ENCODE measurements around the gene CRCP. TPM values are rescaled to one million over a fixed set of nuclear protein-coding genes. Genes with fewer than 3 reads are reported as not detected.

Gene CRCP
- total RNA-seq, 6 donors from 2014 or later = 31.1 to 91.1 (median 37.3) TPM

DNA sequence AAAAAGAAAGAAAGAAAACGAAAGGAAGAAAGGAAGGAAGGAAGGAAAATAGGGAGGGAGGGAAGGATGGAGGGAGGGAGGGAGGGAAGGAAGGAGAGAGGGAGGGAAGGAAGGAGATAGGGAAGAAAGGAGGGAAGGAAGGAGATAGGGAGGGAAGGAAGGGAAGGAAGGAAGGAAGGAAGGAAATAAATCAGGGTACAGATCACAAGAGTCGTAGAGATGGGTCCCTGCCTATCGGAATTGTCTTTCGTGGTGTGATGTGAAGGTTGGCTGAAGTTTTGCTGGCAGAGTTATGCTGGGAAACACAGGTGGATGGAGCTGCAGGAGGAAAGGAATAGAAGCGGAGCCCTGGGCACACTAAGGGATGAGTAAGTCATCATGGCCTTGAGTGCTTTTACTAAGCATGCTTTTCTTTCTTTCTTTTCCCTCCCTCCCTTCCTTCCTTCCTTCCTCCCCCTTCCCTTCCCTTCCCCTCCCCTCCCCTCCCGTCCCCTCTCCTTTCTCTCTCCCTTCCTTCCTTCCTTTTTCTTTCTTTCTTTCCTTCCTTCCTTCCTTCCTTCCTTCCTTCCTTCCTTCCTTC lies 78.6 kb downstream of the CRCP start:
- no peak for DNase-seq
- no peaks in the 10 kb centered on the region for H3K27me3 ChIP-seq
- no peaks in the 10 kb centered on the region for H3K4me1 ChIP-seq
- H3K4me3 ChIP-seq = no peak overlapping the region
- 67 to 81% methylated on average over 5 to 6 of the region's 6 CpGs for WGBS, 2 donors
- no peaks in the 10 kb centered on the region for H3K36me3 ChIP-seq
- no peak overlapping the region for H3K27ac ChIP-seq
- TF ChIP-seq EP300 (IDR thresholded peaks at IDR 0.05) = no peak
- TF ChIP-seq, protein P1, sequence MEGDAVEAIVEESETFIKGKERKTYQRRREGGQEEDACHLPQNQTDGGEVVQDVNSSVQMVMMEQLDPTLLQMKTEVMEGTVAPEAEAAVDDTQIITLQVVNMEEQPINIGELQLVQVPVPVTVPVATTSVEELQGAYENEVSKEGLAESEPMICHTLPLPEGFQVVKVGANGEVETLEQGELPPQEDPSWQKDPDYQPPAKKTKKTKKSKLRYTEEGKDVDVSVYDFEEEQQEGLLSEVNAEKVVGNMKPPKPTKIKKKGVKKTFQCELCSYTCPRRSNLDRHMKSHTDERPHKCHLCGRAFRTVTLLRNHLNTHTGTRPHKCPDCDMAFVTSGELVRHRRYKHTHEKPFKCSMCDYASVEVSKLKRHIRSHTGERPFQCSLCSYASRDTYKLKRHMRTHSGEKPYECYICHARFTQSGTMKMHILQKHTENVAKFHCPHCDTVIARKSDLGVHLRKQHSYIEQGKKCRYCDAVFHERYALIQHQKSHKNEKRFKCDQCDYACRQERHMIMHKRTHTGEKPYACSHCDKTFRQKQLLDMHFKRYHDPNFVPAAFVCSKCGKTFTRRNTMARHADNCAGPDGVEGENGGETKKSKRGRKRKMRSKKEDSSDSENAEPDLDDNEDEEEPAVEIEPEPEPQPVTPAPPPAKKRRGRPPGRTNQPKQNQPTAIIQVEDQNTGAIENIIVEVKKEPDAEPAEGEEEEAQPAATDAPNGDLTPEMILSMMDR (IDR thresholded peaks at IDR 0.05) = no peak
- no peak for TF ChIP-seq POLR2AphosphoS5 (IDR thresholded peaks at IDR 0.05)
- TF ChIP-seq POLR2A (IDR thresholded peaks at IDR 0.05) = no peak
- no peaks in the 10 kb centered on the region for H3K9me3 ChIP-seq
- no peak for ATAC-seq (ENCODE audit: low FRiP score in 2 of 2)

- WGBS, 2 donors = 66 to 79% methylated on average over 2 of the region's 2 CpGs
- no peaks in the 10 kb centered on the region for H3K36me3 ChIP-seq
- TF ChIP-seq POLR2AphosphoS5 (IDR thresholded peaks at IDR 0.05) = no peak
- no peak for TF ChIP-seq EP300 (IDR thresholded peaks at IDR 0.05)
- TF ChIP-seq POLR2A (IDR thresholded peaks at IDR 0.05) = no peak
- TF ChIP-seq, protein P1 (IDR thresholded peaks at IDR 0.05) = no peak
- H3K4me1 ChIP-seq = no peaks in the 10 kb centered on the region
- no peak for ATAC-seq (ENCODE audit: low FRiP score in 2 of 2)
- H3K9me3 ChIP-seq = no peaks in the 10 kb centered on the region
- H3K27me3 ChIP-seq = no peaks in the 10 kb centered on the region
- no peak for DNase-seq
- H3K27ac ChIP-seq = no peak overlapping the region
- no peak overlapping the region for H3K4me3 ChIP-seq
These were observed 83.8 kb downstream of the CRCP start for GRCh38 chr7:66198469-66198868.

GRCh38 chr7:66198956-66199355 lies 84.3 kb downstream of the CRCP start:
- ATAC-seq (ENCODE audit: low FRiP score in 2 of 2) (no peak), DNase-seq (no peak)
- Histone ChIP-seq H3K4me1 (no peaks in the 10 kb centered on the region), H3K36me3 (no peaks in the 10 kb centered on the region), H3K27me3 (no peaks in the 10 kb centered on the region), H3K27ac (no peak overlapping the region), H3K4me3 (no peak overlapping the region), H3K9me3 (no peaks in the 10 kb centered on the region)
- no peak for TF ChIP-seq POLR2A (IDR thresholded peaks at IDR 0.05)
- no peak for TF ChIP-seq EP300 (IDR thresholded peaks at IDR 0.05)
- TF ChIP-seq POLR2AphosphoS5 (IDR thresholded peaks at IDR 0.05) = no peak
- TF ChIP-seq, protein P1 (IDR thresholded peaks at IDR 0.05) = no peak
- WGBS, 2 donors = 86 to 93% methylated on average over 4 of the region's 4 CpGs

GRCh38 chr7:66202441-66202840 lies 87.8 kb downstream of the CRCP start:
- no peak for TF ChIP-seq POLR2AphosphoS5 (IDR thresholded peaks at IDR 0.05)
- TF ChIP-seq, protein P1 (IDR thresholded peaks at IDR 0.05) = no peak
- no peak for TF ChIP-seq POLR2A (IDR thresholded peaks at IDR 0.05)
- no peak for TF ChIP-seq EP300 (IDR thresholded peaks at IDR 0.05)
- Histone ChIP-seq H3K27me3 (no peaks in the 10 kb centered on the region), H3K27ac (no peak overlapping the region), H3K36me3 (no peaks in the 10 kb centered on the region), H3K4me3 (no peak overlapping the region), H3K4me1 (peaks cover 13 to 26% (median 16%) of the 10 kb centered on the region in 4 donors), H3K9me3 (no peaks in the 10 kb centered on the region)
- ATAC-seq (ENCODE audit: low FRiP score in 2 of 2) (no peak), DNase-seq (no peak)
- 54 to 63% methylated on average over 8 of the region's 8 CpGs for WGBS, 2 donors

Other genes starting within 250 kb of the CRCP start
- 10 to 100 TPM; 14.7 to 49.1 (median 33.8) TPM for gene VKORC1L1, start 241.8 kb upstream of the CRCP start, total RNA-seq
- 10 to 100 TPM; 47.7 to 91.4 (median 66.8) TPM for gene GUSB, start 132.6 kb upstream of the CRCP start, total RNA-seq
- 100 to 1,000 TPM in 1 of 6 donors, 10 to 100 TPM in 5; 45.5 to 101 (median 67.6) TPM for gene ASL, start 39.0 kb upstream of the CRCP start, total RNA-seq
- gene TPST1, start 90.5 kb downstream of the CRCP start, total RNA-seq = 10 to 100 TPM; 17.1 to 69.1 (median 19.0) TPM

Data from upper lobe of left lung (tissue), 6 donors.